Central memory CD8-positive, alpha-beta T cell (primary cell): Measurements from ENCODE around the gene PRRT2.
"Not testable (repeated sequence)": the region's sequence is repeated elsewhere in the genome, so short reads cannot be mapped to it uniquely, and the experiment has no call there.

Experiments
- ATAC-seq: fragments of 150-1000 bp; cut with Tn5 transposase; replicated peaks from 2 replicates; pipeline ENCODE4 v1.10.0; 2022; ENCODE audit warnings: mild to moderate bottlenecking, moderate FRiP score, moderate number of reproducible peaks; ENCODE audit not compliant: poor library complexity, severe bottlenecking; ENCODE audit errors: extremely low read depth
- DNase-seq, 2 donors: peaks; one replicate each; pipeline ENCODE4 v3.0.0; 2021; ENCODE audit warnings: low spot score in 2 of 2
- H3K27ac Mint-ChIP-seq: one replicate; pipeline ENCODE4 v1.8.0; 2022; ENCODE audit warnings: low read depth, mild to moderate bottlenecking, moderate library complexity, mixed read lengths
- H3K27me3 Mint-ChIP-seq: one replicate; pipeline ENCODE4 v1.8.0; 2022; ENCODE audit warnings: mixed read lengths
- H3K36me3 Mint-ChIP-seq: one replicate; pipeline ENCODE4 v1.8.0; 2022; ENCODE audit warnings: mild to moderate bottlenecking, moderate library complexity, mixed read lengths; ENCODE audit not compliant: insufficient read depth
- H3K4me1 Mint-ChIP-seq: one replicate; pipeline ENCODE4 v1.8.0; 2022; ENCODE audit warnings: mixed read lengths
- H3K4me3 Mint-ChIP-seq: one replicate; pipeline ENCODE4 v1.8.0; 2022; ENCODE audit warnings: mild to moderate bottlenecking, moderate library complexity, mixed read lengths
- H3K9me3 Mint-ChIP-seq: one replicate; pipeline ENCODE4 v1.8.0; 2022; ENCODE audit warnings: mixed read lengths

Gene PRRT2

GRCh38 chr16:29811896-29812665, at the start of gene PRRT2:
PRRT2 (plus strand) TSS chr16:29812193; CDS start chr16:29813055, 862 bp downstream.
- H3K9me3 Mint-ChIP-seq, result no peaks in the 10 kb centered on the region
- DNase-seq, result no peak
- ATAC-seq, result no peak
- H3K27me3 Mint-ChIP-seq, result no peaks in the 10 kb centered on the region
- H3K4me1 Mint-ChIP-seq, result peaks cover 75% of the 10 kb centered on the region
- H3K27ac Mint-ChIP-seq, result peak within 1 kb of the TSS; percentile 87
- peaks cover 38% of the 10 kb centered on the region for H3K36me3 Mint-ChIP-seq
- peak within 1 kb of the TSS; percentile 92 for H3K4me3 Mint-ChIP-seq

GRCh38 chr16:29763326-29763725, 48.7 kb upstream of the PRRT2 start:
- H3K27me3 Mint-ChIP-seq, result no peaks in the 10 kb centered on the region
- no peak for ATAC-seq
- H3K4me3 Mint-ChIP-seq, result no peak overlapping the region
- peaks cover 14% of the 10 kb centered on the region for H3K4me1 Mint-ChIP-seq
- H3K36me3 Mint-ChIP-seq, result peaks cover 2% of the 10 kb centered on the region
- no peak overlapping the region for H3K27ac Mint-ChIP-seq
- no peaks in the 10 kb centered on the region for H3K9me3 Mint-ChIP-seq
- DNase-seq, result no peak

- DNase-seq (no peak), ATAC-seq (no peak)
- Mint-ChIP-seq H3K4me3 (no peak overlapping the region), H3K27ac (no peak overlapping the region), H3K36me3 (peaks cover 2% of the 10 kb centered on the region), H3K9me3 (no peaks in the 10 kb centered on the region), H3K4me1 (peaks cover 7% of the 10 kb centered on the region), H3K27me3 (no peaks in the 10 kb centered on the region)
Observed at GRCh38 chr16:29765167-29766032, 46.6 kb upstream of the PRRT2 start.

- Mint-ChIP-seq H3K27ac (no peak overlapping the region), H3K27me3 (no peaks in the 10 kb centered on the region), H3K4me3 (no peak overlapping the region), H3K36me3 (peaks cover 2% of the 10 kb centered on the region), H3K9me3 (no peaks in the 10 kb centered on the region), H3K4me1 (peaks cover 7% of the 10 kb centered on the region)
- no peak for ATAC-seq
- no peak for DNase-seq
Observed at GRCh38 chr16:29766571-29766970, 45.4 kb upstream of the PRRT2 start.

- H3K4me3 Mint-ChIP-seq, result no peak overlapping the region
- ATAC-seq (no peak), DNase-seq (no peak)
- no peaks in the 10 kb centered on the region for H3K9me3 Mint-ChIP-seq
- H3K27me3 Mint-ChIP-seq, result no peaks in the 10 kb centered on the region
- H3K36me3 Mint-ChIP-seq, result peaks cover 2% of the 10 kb centered on the region
- peaks cover 7% of the 10 kb centered on the region for H3K4me1 Mint-ChIP-seq
- no peak overlapping the region for H3K27ac Mint-ChIP-seq
Observed at GRCh38 chr16:29767062-29767461, 44.9 kb upstream of the PRRT2 start.

DNA sequence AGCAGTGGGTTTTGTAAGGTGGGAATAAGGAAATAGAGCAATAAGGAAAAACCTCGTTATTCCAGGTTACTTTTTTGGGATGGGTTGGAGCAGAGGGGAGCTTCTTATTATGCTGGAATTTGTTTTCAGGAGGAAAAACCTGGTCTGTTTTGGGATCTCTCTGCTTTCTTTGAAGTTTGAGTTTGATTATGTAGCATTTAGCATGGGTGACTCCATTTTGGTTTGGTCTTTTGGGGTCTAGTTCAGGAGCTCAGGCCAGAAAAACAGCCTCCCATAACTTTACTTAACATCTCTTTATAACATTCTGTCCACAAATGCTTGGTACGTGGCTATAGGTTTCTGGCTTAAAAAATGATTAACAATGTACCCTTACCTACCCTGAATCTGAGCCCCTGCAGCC, 42.5 kb upstream of the PRRT2 start:
- H3K4me3 Mint-ChIP-seq, result no peak overlapping the region
- no peaks in the 10 kb centered on the region for H3K36me3 Mint-ChIP-seq
- H3K9me3 Mint-ChIP-seq, result no peaks in the 10 kb centered on the region
- no peak overlapping the region for H3K27ac Mint-ChIP-seq
- no peaks in the 10 kb centered on the region for H3K27me3 Mint-ChIP-seq
- ATAC-seq (no peak), DNase-seq (no peak)
- H3K4me1 Mint-ChIP-seq, result peaks cover 13% of the 10 kb centered on the region

GRCh38 chr16:29770250-29770929, 41.6 kb upstream of the PRRT2 start:
- Mint-ChIP-seq H3K4me1 (peaks cover 17% of the 10 kb centered on the region), H3K4me3 (no peak overlapping the region), H3K9me3 (no peaks in the 10 kb centered on the region), H3K27me3 (no peaks in the 10 kb centered on the region), H3K27ac (no peak overlapping the region), H3K36me3 (no peaks in the 10 kb centered on the region)
- DNase-seq, result no peak
- ATAC-seq, result no peak

- not testable (repeated sequence) for ATAC-seq, H3K4me3 Mint-ChIP-seq, H3K9me3 Mint-ChIP-seq, H3K36me3 Mint-ChIP-seq, DNase-seq, H3K27ac Mint-ChIP-seq, H3K27me3 Mint-ChIP-seq
- H3K4me1 Mint-ChIP-seq, result peaks cover 17% of the 10 kb centered on the region
Observed at GRCh38 chr16:29772330-29772729, 39.7 kb upstream of the PRRT2 start.

- H3K4me1 Mint-ChIP-seq, result peaks cover 17% of the 10 kb centered on the region
- no peak overlapping the region for H3K4me3 Mint-ChIP-seq
- H3K27ac Mint-ChIP-seq, result no peak overlapping the region
- DNase-seq, result no peak
- no peak for ATAC-seq
- H3K27me3 Mint-ChIP-seq, result no peaks in the 10 kb centered on the region
- H3K36me3 Mint-ChIP-seq, result peaks cover 2% of the 10 kb centered on the region
- H3K9me3 Mint-ChIP-seq, result no peaks in the 10 kb centered on the region
Observed at GRCh38 chr16:29774730-29775129, 37.3 kb upstream of the PRRT2 start.

- DNase-seq (no peak), ATAC-seq (no peak)
- no peaks in the 10 kb centered on the region for H3K9me3 Mint-ChIP-seq
- no peak overlapping the region for H3K4me3 Mint-ChIP-seq
- no peak overlapping the region for H3K27ac Mint-ChIP-seq
- peaks cover 2% of the 10 kb centered on the region for H3K36me3 Mint-ChIP-seq
- H3K4me1 Mint-ChIP-seq, result peaks cover 17% of the 10 kb centered on the region
- H3K27me3 Mint-ChIP-seq, result no peaks in the 10 kb centered on the region
Observed at GRCh38 chr16:29775742-29776408, 36.1 kb upstream of the PRRT2 start.

DNA sequence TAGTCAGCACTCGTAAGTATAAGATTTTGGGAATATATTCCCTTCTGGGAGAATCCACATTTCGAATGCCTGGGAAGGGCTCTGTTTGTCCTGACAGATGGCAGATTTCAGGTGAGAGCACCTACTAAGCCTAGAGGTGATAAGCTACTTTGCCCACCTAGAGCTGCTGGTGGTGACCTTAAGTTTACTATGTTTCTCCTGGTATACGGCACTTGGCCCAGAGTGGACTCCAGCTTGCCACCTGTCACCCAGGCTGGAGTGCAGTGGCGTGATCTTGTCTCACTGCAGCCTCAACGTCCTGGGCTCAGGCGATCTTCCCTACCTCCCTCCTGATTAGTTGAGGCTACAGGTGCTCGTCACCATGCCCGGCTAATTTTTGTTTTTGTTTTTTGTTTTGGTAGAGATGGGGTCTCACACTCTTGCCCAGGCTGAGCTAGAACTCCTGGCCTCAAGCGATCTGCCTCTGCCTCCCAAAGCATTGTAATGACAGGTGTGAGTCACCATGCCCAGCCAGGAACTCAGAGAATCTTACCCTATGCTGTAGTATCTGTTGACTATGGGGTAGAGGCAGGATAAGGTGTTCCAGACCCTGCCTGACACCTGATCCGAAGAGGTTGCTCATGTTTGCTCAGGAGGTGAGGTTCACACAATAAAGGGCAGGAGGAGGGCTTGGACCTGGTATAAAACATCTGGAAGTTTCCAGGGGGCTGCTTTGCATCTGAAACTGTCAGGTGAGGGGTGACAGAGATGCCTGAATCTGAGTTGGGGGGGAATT, 34.2 kb upstream of the PRRT2 start, which contains the start of gene ZG16:
TSS of gene ZG16 (plus strand) at position 681 of the 775 bp plus-strand sequence. CDS start 1,011 bp downstream, outside the sequence.
- Mint-ChIP-seq H3K36me3 (peaks cover 2% of the 10 kb centered on the region), H3K27me3 (no peaks in the 10 kb centered on the region), H3K4me3 (no peak within 1 kb of the TSS), H3K9me3 (no peaks in the 10 kb centered on the region), H3K4me1 (peaks cover 17% of the 10 kb centered on the region), H3K27ac (no peak within 1 kb of the TSS)
- no peak for DNase-seq
- ATAC-seq, result no peak
